Activated CD4-positive, CD25-positive, alpha-beta regulatory T cell treated with anti-CD3 and anti-CD28 coated beads, Interleukin-2, amount 50 U/mL, for 72 hours (primary cell): ENCODE measurements around the gene VASN.
"Not testable (repeated sequence)": the region's sequence is repeated elsewhere in the genome, so short reads cannot be mapped to it uniquely, and the experiment has no call there.

Experiments
- DNase-seq: peaks from one replicate; pipeline ENCODE4 v3.0.0; 2021

Gene VASN

GRCh38 chr16:4337540-4338088 is 34.0 kb upstream of the VASN start:
- DNase-seq, result no peak

DNA sequence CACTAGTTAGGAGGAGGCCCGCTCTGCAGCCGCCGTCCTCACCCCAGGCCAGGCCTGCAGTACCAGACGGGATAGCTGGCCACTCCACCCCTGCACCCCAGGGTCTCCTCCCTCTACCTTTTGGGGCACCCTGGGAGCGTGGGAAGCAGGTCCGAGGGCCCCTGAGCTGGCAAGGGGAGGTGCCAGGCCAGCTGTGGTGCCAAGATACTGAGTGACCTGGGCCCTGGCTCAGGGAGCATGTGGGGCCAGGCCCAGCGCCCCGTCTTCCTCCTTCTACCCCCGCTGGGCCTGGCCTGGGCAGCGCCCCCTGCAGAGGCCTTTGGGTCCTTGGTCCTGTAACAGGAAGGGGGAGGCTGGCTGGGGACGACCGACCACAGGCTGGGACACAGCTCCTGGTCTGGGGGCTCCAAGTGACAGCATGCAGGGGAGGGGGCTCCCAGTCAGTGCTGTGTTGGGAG is 33.5 kb upstream of the VASN start:
- no peak for DNase-seq

- no peak for DNase-seq
Observed at GRCh38 chr16:4338712-4339299, 32.8 kb upstream of the VASN start.

DNA sequence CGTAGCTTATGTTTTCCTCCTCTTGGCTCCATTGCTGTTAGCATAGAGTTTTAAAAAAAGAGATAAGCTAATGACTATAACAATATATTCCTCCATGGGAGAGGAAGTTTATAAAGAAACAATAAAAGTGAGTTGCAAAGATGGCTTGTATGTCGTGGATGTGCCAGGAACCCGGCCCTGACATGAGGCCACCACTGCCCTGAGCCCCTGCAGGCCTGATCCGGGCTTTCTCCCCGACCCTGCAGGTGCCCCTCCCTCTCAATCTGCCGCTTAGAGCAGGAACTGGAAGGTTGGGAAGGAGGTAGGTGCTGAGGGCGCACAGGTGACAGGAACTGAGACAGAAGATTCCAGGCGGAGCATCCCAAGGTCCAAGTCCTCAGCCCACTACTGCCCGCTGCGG is 32.2 kb upstream of the VASN start:
- DNase-seq, result no peak

- DNase-seq, result no peak
Observed at GRCh38 chr16:4339909-4340308, 31.7 kb upstream of the VASN start.

DNA sequence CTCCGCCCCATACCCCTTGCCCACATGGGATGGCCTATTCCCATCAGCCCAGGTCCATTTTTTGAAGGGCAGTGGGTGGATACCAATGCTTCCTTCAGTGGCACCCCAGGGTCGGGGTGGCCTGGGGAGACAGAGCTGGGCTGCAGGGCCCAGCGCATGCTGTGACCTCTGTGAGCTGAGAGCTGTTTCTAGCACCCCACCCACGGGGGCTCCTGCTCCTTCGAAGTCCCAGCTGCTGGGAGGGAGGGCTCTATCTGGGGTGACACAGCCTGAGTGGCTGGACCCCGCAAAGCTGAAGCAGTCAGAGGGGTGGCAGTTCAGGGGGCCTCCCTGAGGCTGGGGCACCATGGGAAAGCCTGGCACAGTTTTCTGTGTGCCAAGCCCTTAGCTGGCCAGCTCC is 31.2 kb upstream of the VASN start:
- DNase-seq, result no peak

DNA sequence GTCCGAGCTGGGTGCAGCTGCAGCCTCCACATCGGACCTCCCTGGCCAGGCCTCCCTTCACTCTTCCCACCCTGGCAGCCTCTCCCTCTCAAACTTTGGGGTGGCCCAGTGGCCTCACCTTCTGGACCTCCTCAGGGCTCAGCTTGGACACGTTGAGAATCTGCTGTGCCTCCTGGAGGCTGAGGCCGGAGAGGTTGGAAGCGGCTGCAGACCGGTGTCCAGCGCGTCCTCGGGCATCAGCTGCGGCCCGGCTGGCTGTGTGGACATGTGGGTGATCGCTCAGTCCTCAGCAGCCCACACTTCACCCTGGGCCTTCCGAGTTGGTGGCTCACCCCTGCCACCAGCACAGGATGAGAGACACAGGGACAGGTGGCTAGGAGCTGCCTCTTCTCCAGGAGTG is 30.4 kb upstream of the VASN start:
- no peak for DNase-seq

GRCh38 chr16:4342866-4343744 is 28.5 kb upstream of the VASN start:
- DNase-seq, result no peak

- DNase-seq, result not testable (repeated sequence)
Observed at GRCh38 chr16:4344300-4344982, 27.2 kb upstream of the VASN start.

- no peak for DNase-seq
Observed at GRCh38 chr16:4344983-4345835, 26.4 kb upstream of the VASN start.

GRCh38 chr16:4345836-4346781 is 25.5 kb upstream of the VASN start:
- no peak for DNase-seq

- DNase-seq, result no peak
Observed at GRCh38 chr16:4347010-4347409, 24.6 kb upstream of the VASN start.

- DNase-seq, result no peak
Observed at GRCh38 chr16:4347765-4348509, 23.7 kb upstream of the VASN start.

GRCh38 chr16:4349332-4349731 is 22.3 kb upstream of the VASN start:
- DNase-seq, result no peak

DNA sequence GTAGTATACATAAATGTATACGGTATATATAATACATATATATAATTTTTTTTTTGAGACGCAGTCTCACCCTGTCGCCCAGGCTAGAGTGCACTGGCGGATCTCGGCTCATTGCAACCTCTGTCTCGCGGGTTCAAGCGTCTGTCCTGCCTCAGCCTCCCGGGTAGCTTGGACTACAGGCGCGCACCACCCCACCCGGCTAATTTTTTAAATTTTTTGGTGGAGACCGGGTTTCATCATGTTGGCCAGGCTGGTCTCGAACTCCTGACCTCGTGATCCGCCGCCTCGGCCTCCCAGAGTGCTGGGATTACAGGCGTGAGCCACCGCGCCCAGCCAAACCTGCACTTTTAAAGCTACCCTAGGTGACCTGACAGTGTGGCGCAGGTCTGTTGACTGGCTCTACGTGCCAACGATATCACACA is 21.3 kb upstream of the VASN start:
- DNase-seq, result no peak

- DNase-seq, result peak; percentile 99
Observed at GRCh38 chr16:4350787-4351659, 20.6 kb upstream of the VASN start, which contains the start of gene PAM16. Gene PAM16 (minus strand): TSS chr16:4351321. CDS start chr16:4351234, 87 bp downstream.

GRCh38 chr16:4351880-4352279 is 19.8 kb upstream of the VASN start:
- no peak for DNase-seq

GRCh38 chr16:4352843-4353242 is 18.8 kb upstream of the VASN start:
- no peak for DNase-seq

DNA sequence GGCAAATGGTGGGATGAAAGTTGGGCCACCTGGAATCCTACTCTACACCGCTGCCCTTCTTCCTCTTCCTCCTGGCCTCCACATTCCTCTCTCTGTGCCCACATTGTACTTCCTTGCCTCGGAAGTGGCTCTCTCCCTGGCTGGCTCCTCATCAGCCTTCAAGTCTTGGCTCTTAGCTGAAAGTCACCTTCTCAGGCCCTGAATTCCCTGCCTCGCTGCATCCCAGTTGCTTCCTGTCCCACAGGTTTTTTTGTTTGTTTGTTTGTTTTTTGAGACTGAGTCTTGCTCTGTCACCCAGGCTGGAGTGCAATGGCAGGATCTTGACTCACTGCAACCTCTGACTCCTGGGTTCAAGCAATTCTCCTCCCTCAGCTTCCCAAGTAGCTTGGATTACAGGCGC is 18.0 kb upstream of the VASN start:
- DNase-seq, result no peak
